Neural cell (in vitro differentiated cells): ENCODE results near the gene KCNQ2.

Source experiments
- EP300 ChIP-seq: fragments of 450-650 bp; conservative IDR thresholded peaks from 2 replicates; pipeline ENCODE4 v1.6.1; 2014; ENCODE audit warnings: antibody characterized with exemption, mild to moderate bottlenecking, moderate library complexity; ENCODE audit not compliant: poor library complexity, severe bottlenecking
- POLR2AphosphoS5 ChIP-seq: IDR thresholded peaks from 2 replicates; pipeline ENCODE4 v1.6.1; 2012
- RAD21 ChIP-seq: fragments of 450-650 bp; conservative IDR thresholded peaks from 2 replicates; pipeline ENCODE4 v1.6.1; 2014; ENCODE audit warnings: antibody characterized with exemption, mild to moderate bottlenecking, moderate library complexity
- SMC3 ChIP-seq: fragments of 450-650 bp; conservative IDR thresholded peaks from 2 replicates; pipeline ENCODE4 v1.6.1; 2014; ENCODE audit warnings: antibody characterized with exemption, mild to moderate bottlenecking, moderate library complexity; ENCODE audit not compliant: poor library complexity
- TF ChIP-seq, protein P1 (sequence below): fragments of 450-650 bp; IDR thresholded peaks from 2 replicates; pipeline ENCODE4 v1.5.1; 2014; ENCODE audit warnings: antibody characterized with exemption, mild to moderate bottlenecking, moderate library complexity; ENCODE audit not compliant: poor library complexity, severe bottlenecking

DNA sequence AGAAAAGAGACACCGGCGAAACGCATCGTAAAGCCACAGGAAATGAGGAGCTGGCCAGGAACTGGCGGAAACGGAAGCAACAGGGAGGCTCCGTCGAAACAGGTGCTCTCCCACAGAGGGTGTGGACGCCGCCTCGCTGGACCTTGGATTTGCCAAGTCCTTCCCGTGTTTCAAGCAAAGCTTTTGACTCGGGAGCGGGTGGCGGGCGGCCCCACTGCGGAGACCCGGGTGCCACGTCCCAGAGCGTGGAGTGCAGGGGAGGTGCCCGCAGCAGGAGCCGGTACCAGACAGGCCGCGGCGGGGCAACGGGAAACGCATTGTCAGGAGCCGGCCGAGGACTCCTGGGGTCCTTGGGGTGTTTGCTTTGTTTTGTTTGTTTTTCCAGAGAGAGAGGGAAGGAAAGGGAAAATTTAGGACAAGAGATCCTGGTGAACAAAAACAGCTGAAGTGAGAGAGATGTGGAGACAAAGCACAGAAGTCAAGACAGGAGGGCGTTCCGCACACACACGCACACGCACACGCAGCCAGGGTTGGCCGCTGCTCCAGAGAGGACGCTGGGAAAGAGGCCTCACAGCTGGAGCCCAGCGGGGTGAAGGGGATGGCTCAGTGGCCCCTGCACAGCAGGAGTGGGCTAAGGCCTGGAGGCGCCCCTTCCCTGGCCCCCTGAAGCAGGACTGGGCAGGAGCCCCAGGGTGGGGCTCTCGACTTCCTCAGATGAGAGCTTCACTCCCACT, 60.4 kb downstream of the KCNQ2 start:
- TF ChIP-seq POLR2AphosphoS5 (no peak), SMC3 (no peak), RAD21 (no peak), EP300 (no peak)
- TF ChIP-seq, protein P1, sequence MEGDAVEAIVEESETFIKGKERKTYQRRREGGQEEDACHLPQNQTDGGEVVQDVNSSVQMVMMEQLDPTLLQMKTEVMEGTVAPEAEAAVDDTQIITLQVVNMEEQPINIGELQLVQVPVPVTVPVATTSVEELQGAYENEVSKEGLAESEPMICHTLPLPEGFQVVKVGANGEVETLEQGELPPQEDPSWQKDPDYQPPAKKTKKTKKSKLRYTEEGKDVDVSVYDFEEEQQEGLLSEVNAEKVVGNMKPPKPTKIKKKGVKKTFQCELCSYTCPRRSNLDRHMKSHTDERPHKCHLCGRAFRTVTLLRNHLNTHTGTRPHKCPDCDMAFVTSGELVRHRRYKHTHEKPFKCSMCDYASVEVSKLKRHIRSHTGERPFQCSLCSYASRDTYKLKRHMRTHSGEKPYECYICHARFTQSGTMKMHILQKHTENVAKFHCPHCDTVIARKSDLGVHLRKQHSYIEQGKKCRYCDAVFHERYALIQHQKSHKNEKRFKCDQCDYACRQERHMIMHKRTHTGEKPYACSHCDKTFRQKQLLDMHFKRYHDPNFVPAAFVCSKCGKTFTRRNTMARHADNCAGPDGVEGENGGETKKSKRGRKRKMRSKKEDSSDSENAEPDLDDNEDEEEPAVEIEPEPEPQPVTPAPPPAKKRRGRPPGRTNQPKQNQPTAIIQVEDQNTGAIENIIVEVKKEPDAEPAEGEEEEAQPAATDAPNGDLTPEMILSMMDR, result no peak
